Activated CD8-positive, alpha-beta memory T cell treated with anti-CD3 and anti-CD28 coated beads, Interleukin-2, amount 50 U/mL, for 48 hours (primary cell): ENCODE data around the gene SCUBE1.

Experiments
- DNase-seq: peaks from one replicate; pipeline ENCODE4 v3.0.0-alpha.2; 2020

SCUBE1 gene

DNA sequence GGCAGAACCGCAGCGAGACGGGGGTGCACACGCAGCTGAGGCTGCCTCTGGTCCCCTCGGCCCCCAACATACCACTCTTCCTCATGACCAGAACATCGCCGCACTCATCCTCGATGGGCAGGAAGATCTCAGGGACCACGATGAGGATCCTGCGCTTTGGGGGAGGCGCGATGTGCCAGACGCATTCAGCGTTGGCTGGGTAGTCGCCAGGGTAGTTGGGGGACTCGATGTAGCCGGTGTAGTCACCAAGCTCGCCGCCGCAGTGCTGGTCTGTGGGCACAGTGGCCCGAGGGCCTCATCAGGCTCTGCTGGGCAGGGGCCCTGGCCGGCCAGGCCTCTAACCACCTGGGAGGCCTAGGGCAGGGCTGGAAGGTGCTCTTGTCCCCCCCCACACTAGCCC, 133.2 kb downstream of the SCUBE1 start:
- DNase-seq = no peak

- DNase-seq = no peak
Observed at GRCh38 chr22:43209523-43209890, 133.7 kb downstream of the SCUBE1 start.

- DNase-seq = no peak
Observed at GRCh38 chr22:43208703-43209522, 134.3 kb downstream of the SCUBE1 start.

DNA sequence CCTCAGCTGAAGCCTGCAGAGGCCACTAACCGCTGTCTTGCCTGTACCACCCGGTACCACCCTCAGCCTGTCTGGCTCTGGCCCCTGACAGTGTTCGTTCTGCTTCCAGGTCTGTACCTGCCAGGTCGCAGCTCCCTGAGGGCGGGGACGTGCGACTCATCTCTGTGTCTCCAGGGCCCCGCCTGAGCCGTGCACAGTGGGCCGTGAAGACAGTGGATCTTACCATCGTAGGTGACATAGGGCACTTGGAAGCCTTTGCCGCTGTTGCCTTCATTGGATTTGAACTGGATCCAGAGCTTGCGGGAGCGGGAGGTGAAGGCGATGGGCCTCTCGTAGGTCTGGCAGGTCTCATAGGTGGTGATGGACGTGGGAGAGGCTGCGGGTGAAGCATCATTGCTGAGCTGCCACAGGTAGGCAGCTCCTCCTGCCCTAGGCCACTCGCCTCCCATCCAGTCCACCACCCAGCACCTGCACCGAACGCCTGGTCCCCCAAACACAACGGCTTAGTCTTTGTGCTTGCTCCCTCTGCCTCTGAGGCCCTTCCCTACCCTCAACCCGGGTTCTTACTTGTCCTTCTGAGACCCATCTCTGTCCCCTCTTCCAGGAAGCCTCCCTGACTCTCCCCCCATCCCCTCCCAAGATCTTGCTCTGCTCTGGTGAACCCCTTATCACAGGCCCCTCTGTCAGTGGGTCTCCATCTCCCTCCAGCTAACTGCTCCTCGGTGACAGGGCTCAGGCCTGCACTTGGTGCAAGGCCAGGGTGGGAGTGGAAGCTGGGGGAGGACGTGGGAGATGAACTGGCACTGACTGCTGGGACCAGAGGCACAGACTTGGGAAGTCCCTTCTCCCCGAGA, 135.1 kb downstream of the SCUBE1 start:
- no peak for DNase-seq

DNA sequence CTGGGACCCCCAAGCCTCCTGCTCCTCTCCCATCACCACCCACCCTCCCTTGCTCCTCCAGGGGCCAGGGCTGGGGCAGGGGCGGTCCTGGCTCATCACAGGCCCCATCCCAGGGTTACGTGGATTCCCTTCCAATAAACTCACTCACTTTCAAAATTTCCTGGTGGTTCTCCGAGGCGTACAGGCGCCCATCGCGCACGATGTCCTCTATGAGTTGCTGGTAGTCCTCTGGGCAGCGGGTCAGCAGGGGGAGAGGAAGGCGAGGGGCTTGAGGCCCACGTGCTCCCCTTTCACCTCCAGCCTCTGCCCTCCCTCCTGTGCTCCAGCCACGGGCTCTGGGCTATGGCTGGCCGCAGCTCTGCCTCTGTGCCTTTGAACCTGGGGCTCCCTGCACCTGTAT, 135.8 kb downstream of the SCUBE1 start:
- no peak for DNase-seq

DNA sequence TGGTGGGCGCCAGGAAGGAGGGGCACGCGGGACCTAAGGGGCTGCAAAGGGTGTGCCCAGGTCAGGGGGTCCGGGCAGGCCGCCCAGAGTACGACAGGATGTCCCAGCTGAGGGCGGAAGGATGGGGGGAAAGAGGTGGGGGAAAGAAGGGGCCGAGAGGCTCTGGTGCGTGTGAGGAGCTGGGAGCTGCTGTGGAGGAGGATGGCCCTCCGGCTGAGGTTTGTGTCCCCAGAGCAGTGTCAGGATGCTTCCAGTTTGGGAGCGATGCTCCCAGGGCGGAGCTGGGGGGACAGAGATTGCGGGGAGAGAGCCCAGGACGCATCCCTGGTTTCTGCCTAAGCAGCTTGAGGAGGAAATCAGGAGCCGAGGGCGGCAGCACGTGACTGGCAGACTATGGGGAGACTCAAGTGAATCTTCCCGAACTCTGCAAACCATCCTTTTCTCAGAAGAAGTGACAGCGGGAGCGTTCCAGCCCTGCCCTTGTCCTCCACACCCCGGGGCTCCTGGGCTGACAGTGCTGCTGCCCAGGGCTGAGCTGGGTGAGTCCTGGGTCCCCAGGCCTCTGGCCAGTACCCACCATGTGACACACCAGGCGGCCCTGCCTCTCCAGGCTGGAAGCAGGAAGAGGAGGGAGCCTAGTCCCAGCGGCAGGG, 136.5 kb downstream of the SCUBE1 start:
- DNase-seq = no peak

DNA sequence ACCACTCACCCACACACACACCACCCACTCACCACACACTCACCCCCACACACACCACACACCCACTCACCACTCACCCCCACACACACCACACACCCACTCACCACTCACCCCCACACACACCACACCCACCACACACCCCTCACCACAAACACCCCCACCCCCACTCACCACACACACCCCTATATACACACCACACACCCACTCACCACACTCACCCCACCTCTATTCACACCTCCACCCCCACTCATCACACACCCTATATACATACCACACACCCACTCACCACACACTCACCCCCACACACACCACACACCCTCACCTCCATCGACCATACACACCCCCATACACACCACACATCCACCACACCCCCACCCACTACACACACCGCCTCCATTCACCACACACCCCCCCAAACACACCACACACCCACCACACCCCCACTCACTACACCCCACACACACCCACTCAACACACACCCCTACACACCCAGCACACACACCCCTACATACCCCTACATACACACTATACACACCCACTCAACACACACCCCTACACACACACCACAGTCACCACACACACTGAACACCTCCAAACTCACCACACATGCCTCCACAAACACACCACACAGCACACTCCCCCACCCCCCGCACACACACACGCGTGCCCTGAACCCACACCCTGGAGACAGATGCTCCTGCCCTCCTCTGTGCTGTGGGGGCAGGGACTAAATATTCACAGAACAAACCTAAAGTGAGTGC, 137.2 kb downstream of the SCUBE1 start:
- no peak for DNase-seq

- DNase-seq = no peak
Observed at GRCh38 chr22:43205261-43205691, 137.9 kb downstream of the SCUBE1 start.

DNA sequence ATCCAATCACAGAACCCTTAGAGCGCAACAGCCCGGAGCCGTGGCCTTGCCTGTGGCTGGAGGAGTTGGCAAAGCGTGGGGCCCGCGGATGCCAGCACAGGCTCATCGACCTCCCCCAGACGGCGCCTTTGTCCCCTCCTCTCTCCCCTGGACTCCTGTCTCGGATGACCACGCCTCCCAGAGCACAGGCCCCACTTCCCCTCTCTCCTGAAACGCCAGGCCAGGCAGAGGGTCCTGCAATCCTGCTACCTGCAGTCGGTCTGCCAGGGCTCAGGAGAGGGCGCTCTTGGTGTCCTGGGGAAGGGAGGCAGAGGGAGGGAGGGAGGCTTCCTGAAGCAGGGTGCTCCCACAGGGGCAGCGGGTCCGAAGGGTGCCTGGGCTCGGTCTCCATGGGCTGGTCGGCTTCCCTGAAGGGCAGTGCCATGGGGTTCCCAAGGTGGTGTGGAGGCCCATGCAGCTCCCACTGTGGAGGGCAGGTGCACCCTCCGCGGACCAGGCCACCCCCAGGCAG, 139.6 kb downstream of the SCUBE1 start:
- DNase-seq = no peak

- no peak for DNase-seq
Observed at GRCh38 chr22:43202756-43203410, 140.3 kb downstream of the SCUBE1 start.

DNA sequence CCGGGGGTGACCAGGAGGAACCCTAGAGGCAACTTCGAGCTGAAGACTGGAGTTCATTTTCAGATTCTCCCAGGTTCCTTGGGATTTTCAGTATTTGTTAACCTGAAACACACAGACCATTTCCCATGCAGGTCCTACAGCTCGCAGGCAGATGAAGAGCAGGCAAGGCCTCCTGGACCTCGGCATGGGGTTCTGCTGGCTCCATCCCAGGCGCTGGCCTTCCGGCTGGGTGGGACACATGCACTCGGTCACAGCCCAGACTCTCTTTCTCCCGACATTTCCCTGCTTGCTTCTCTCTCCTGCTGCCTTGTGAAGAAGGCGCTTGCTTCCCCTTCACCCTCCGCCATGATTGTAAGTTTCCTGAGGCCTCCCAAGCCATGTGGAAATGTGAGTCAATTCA, 140.8 kb downstream of the SCUBE1 start:
- DNase-seq = no peak

- DNase-seq = no peak
Observed at GRCh38 chr22:43201486-43202219, 141.5 kb downstream of the SCUBE1 start.

DNA sequence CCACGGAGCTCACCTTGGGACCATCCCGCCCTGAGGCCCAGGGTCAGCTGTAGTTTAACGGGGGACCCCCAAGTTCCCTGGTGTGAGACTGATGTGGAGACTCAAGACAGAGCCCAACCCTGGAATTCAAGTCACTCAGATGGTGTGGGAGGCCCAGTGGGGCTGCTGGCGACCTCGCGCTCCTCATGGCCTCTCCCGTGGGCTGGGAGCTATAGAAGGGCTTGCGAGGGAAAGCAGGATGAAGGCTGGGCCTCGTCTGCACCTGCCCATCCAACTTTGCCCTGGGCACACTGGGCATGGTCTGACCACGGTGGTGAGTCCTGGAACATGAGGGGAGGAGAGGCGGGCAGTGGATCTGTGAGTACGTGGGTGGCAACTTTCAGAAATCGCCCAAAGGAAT, 142.6 kb downstream of the SCUBE1 start:
- DNase-seq = no peak

DNA sequence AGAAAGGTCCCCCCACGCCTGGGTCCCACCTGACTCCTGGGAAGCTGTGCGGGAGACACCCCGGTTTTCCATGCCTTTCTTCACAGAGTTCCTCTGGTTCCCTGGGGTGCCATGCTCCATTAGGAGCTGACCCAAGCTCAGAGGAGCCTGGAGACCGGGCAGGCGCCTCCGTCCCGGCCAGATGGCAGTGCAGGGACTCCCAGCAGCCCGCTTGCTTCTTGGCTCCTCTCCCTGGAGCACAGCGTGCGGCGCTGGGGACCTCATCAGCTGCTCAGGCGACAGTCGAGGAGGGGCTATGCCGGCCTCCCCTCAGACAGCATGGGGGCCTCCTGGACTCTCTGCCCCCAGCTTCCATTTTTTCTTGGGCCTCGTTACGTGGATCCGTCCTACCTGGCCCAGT, 143.1 kb downstream of the SCUBE1 start:
- no peak for DNase-seq

DNA sequence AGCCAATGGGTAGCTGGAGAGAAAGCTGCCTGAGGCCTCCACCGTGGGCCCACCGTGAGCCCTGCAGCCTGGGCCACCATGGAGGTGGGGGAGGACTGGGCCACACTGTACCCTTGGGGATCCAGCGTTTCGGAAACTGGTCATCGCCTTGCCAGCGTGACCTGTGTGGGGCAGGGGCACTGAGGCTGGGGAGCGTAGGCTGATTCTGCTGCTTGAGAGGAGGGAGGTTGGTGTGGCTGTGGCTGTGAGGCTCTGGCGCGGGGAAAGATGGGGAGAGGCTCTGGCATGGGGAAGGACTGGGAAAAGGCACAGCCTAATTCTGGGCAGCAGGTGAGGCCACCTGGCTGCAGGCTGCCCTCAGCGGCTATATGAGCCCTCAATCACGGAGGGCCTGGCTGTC, 143.6 kb downstream of the SCUBE1 start:
- no peak for DNase-seq

- no peak for DNase-seq
Observed at GRCh38 chr22:43198936-43199335, 144.2 kb downstream of the SCUBE1 start.

GRCh38 chr22:43198126-43198525, 145.0 kb downstream of the SCUBE1 start:
- no peak for DNase-seq

GRCh38 chr22:43197271-43197941, 145.8 kb downstream of the SCUBE1 start:
- no peak for DNase-seq

DNA sequence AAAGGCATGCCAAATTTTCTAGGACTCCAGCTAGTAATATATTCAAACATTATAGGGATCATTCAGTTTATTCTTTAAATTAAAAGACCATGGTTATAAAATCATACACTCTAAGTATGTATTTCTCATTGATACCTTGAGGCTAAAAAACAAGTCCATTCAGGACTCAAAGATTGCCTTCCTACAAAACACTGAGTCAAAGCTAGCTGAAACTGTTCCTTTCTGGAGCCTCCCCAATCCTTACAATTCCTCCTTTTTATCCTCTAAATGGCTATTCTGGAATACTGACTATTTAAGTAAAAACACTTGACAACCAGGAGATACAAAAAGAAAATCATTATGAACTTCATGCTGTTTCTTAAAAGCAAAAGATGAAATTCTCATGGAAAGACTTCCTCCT, 151.3 kb downstream of the SCUBE1 start:
- no peak for DNase-seq

- no peak for DNase-seq
Observed at GRCh38 chr22:43188829-43189545, 154.2 kb downstream of the SCUBE1 start.
